Activated CD4-positive, alpha-beta memory T cell treated with anti-CD3 and anti-CD28 coated beads, Interleukin-2, amount 10 ng/mL, durations not matched to agents 7 days and 5 days (primary cell): ENCODE data around the gene AKAP17A. TPM values are rescaled to one million over a fixed set of nuclear protein-coding genes. Genes with fewer than 3 reads are reported as not detected.
"Not testable (repeated sequence)": the region's sequence is repeated elsewhere in the genome, so short reads cannot be mapped to it uniquely, and the experiment has no call there.

Experiments
- CTCF ChIA-PET: fragments of 350-600 bp; sonication (Branson Sonifier 250); formaldehyde crosslinking; loops from one replicate; lab custom pipeline; 2021; ENCODE audit warnings: antibody characterized with exemption, inconsistent platforms; lab: Charles Lee
- POLR2A ChIA-PET: fragments of 350-600 bp; sonication (Branson Sonifier 250); formaldehyde crosslinking; loops from one replicate; lab custom pipeline; 2021; ENCODE audit warnings: antibody characterized with exemption; lab: Charles Lee
- DNase-seq: peaks from one replicate; pipeline ENCODE4 v3.0.0-alpha.2; 2020
- H3K27ac Mint-ChIP-seq: one replicate; pipeline ENCODE4 v1.8.0; 2021; ENCODE audit warnings: mild to moderate bottlenecking, mixed read lengths
- H3K27me3 Mint-ChIP-seq: one replicate; pipeline ENCODE4 v1.8.0; 2021; ENCODE audit warnings: mixed read lengths
- H3K36me3 Mint-ChIP-seq: one replicate; pipeline ENCODE4 v1.8.0; 2021; ENCODE audit warnings: low read depth, mixed read lengths
- H3K4me1 Mint-ChIP-seq: one replicate; pipeline ENCODE4 v1.8.0; 2021; ENCODE audit warnings: mixed read lengths
- H3K4me3 Mint-ChIP-seq: one replicate; pipeline ENCODE4 v1.8.0; 2021; ENCODE audit warnings: mild to moderate bottlenecking, mixed read lengths
- H3K9me3 Mint-ChIP-seq: one replicate; pipeline ENCODE4 v1.8.0; 2021; ENCODE audit warnings: mixed read lengths
- total RNA-seq, 2 experiments: library from RNA; stranded (reverse); gene quantifications; one replicate each; pipeline ENCODE4 v1.2.3, GENCODE V29; 2021

Gene AKAP17A, protein sequence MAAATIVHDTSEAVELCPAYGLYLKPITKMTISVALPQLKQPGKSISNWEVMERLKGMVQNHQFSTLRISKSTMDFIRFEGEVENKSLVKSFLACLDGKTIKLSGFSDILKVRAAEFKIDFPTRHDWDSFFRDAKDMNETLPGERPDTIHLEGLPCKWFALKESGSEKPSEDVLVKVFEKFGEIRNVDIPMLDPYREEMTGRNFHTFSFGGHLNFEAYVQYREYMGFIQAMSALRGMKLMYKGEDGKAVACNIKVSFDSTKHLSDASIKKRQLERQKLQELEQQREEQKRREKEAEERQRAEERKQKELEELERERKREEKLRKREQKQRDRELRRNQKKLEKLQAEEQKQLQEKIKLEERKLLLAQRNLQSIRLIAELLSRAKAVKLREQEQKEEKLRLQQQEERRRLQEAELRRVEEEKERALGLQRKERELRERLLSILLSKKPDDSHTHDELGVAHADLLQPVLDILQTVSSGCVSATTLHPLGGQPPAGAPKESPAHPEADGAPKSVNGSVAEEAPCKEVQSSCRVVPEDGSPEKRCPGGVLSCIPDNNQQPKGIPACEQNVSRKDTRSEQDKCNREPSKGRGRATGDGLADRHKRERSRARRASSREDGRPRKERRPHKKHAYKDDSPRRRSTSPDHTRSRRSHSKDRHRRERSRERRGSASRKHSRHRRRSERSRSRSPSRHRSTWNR
- total RNA-seq: 10 to 100 TPM; 88.5 to 89.5 TPM

DNA sequence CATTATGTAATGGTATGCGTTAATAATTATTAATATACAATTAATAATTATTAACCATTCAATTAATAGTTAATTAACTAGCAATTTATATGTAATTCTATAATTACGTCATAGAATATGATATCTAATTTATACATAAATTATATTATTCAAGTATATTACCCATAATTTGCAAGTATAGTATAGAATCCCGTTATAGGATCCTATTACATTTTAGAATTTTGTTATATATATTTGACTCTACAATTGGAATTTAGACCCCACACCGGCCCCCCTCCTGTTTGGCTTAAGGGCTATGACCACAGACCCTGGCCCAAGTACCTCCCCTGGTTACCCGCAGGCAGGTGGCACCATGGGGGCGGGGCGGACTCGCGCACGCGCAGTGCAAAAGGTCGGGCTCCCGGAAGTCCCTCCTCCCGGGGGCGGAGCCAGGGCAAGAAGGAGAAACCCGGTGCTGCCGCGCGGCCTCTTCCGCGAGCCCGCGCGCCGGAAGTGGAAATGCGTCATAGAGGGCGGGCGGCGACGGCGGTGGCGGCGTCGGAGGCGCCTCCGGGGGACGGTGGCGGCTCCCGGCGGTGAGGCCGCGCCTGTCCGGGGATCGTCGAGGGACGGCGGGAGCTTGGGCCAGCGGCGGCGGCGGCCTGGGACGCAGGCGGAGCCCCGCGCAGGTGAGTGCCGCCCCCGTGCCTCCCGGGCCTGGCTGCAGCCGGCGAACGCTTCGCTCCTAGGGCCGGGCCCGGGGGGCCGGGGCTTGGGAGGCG, at the start of gene AKAP17A:
AKAP17A (plus strand) TSS at position 503 of the 761 bp plus-strand sequence. CDS start 1,859 bp downstream, outside the sequence.
- H3K36me3 Mint-ChIP-seq: peaks cover 37% of the 10 kb centered on the region
- ChIA-PET POLR2A (no interaction called here), CTCF (no interaction called here)
- H3K27ac Mint-ChIP-seq: peak within 1 kb of the TSS; percentile 85
- peak; percentile 99 for DNase-seq
- H3K9me3 Mint-ChIP-seq: no peaks in the 10 kb centered on the region
- H3K4me3 Mint-ChIP-seq: peak within 1 kb of the TSS; percentile 88
- H3K4me1 Mint-ChIP-seq: peaks cover 43% of the 10 kb centered on the region
- H3K27me3 Mint-ChIP-seq: no peaks in the 10 kb centered on the region

DNA sequence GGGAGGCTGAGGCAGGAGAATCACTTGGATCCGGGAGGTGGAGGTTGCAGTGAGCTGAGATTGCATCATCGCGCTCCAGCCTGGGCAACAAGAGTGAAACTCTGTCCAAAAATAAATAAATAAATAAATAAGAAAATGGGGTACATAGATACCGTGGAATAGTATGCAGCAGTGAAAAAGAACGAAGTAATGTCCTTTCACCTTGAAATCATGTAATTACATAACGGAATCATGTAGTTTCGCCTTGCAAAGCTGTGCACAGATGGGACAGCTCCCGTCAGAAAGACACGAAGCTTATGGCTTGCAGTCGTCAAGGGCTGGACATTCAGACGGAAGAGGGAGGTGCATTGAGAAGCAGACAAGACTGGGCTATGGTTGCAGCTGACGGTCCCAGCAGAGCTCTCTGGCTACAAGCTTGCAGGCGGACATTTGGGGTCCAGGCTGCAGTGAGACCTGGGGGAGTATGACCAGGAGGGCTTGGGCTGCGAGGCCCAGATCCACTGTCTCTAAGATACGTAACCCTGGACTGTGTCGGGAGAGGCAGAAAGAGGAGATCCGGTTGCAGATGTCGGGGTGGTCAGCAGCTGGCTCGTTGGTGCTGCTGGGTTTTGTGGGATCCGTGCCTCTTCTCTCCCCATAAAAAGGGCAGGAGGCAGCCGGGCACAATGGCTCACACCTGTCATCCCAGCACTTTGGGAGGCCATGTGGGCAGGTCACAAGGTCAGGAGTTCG, 48.2 kb upstream of the AKAP17A start:
- Mint-ChIP-seq H3K36me3 (peaks cover 9% of the 10 kb centered on the region), H3K27ac (no peak overlapping the region), H3K27me3 (no peaks in the 10 kb centered on the region), H3K4me1 (peaks cover 13% of the 10 kb centered on the region), H3K4me3 (no peak overlapping the region), H3K9me3 (peaks cover 11% of the 10 kb centered on the region)
- DNase-seq: no peak
- ChIA-PET POLR2A (no interaction called here), CTCF (no interaction called here)

DNA sequence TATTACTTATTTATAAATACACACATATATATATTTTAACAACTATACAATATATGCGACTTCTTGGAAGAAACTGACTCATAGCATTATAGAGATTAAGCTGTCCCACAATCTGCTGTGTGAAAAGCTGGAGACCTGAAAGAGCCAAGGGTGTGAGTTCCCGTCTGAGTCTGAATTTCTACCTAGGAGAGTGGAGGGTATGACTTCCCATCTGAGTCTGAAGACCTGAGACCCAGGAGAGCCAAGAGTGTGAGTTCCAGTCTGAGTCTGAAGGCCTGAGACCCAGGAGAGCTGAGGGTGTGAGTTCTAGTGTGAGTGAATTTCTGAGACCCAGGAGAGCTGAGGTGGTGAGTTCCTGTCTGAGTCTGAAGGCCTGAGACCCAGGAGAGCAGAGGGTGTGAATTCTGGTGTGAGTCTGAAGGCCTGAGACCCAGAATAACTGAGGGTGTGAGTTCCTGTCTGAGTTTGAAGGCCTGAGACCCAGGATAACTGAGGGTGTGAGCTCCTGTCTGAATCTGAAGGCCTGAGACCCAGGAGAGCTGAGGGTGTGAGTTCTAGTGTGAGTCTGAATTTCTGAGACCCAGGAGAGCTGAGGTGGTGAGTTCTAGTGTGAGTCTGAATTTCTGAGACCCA, 45.5 kb upstream of the AKAP17A start:
- no peak for DNase-seq
- CTCF ChIA-PET: no interaction called here
- POLR2A ChIA-PET: no interaction called here
- peak overlapping the region; percentile 42 for H3K27ac Mint-ChIP-seq
- H3K4me3 Mint-ChIP-seq: no peak overlapping the region
- H3K9me3 Mint-ChIP-seq: peaks cover 18% of the 10 kb centered on the region
- H3K27me3 Mint-ChIP-seq: no peaks in the 10 kb centered on the region
- peaks cover 10% of the 10 kb centered on the region for H3K4me1 Mint-ChIP-seq
- H3K36me3 Mint-ChIP-seq: peaks cover 16% of the 10 kb centered on the region

DNA sequence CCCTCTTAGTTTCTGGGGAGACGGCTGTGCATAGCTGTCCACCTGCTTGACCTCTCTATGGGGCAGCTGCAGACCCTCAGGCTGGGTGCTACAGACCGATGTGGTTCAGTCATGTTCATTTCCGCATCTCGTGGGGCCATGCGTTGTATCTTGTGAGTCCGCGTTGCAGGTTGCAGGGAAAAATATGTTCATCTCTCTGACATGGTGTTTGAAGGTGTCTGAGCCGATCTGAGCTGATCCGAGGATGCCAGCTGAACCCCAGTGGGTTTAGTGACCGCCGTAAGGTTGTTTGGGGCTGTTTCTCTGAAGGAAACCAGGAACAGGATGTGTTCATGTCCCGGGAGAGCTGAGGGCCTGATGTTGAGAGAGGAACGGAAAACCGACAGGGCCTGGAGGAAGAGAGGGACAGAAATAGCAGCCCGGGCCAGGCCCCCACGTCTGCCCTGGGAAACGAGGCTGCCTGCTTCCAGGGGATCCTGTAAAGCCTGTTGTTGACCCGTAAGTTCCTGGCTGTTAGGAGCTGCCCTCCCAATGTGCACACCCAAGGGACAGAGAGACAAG, 44.6 kb upstream of the AKAP17A start:
- Mint-ChIP-seq H3K27me3 (no peaks in the 10 kb centered on the region), H3K36me3 (peaks cover 23% of the 10 kb centered on the region), H3K27ac (no peak overlapping the region), H3K9me3 (peaks cover 19% of the 10 kb centered on the region), H3K4me3 (no peak overlapping the region), H3K4me1 (peaks cover 17% of the 10 kb centered on the region)
- DNase-seq: peak; percentile 9
- POLR2A ChIA-PET: no interaction called here
- CTCF ChIA-PET: no interaction called here

DNA sequence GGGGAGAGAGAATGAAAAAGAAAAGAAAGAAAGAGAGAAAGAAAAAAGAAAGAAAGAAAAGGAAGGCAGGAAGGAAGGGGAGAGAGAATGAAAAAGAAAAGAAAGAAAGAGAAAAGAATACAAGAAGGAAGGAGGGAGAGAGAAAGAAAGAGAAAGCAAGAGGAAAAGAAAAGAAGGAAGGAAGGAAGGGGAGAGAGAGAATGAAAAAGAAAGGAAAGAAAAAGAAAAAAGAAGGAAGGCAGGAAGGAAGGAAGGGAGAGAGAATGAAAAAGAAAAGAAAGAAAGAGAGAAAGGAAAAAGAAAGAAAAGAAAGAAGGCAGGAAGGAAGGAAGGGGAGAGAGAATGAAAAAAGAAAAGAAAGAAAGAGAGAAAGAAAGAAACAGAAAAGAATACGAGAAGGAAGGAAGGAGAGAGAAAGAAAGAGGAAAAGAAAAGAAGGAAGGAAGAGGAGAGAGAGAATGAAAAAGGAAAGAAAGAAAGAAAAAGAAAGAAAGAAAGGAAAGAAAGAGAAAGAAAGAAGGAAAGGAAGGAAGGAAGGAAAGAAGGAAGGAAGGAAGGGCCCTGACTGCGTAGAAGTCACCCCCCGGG, 39.4 kb upstream of the AKAP17A start:
- Mint-ChIP-seq H3K27me3 (no peaks in the 10 kb centered on the region), H3K4me1 (peaks cover 50% of the 10 kb centered on the region), H3K4me3 (no peak overlapping the region), H3K36me3 (peaks cover 41% of the 10 kb centered on the region), H3K27ac (no peak overlapping the region), H3K9me3 (peaks cover 27% of the 10 kb centered on the region)
- DNase-seq: no peak
- ChIA-PET POLR2A (no interaction called here), CTCF (no interaction called here)

DNA sequence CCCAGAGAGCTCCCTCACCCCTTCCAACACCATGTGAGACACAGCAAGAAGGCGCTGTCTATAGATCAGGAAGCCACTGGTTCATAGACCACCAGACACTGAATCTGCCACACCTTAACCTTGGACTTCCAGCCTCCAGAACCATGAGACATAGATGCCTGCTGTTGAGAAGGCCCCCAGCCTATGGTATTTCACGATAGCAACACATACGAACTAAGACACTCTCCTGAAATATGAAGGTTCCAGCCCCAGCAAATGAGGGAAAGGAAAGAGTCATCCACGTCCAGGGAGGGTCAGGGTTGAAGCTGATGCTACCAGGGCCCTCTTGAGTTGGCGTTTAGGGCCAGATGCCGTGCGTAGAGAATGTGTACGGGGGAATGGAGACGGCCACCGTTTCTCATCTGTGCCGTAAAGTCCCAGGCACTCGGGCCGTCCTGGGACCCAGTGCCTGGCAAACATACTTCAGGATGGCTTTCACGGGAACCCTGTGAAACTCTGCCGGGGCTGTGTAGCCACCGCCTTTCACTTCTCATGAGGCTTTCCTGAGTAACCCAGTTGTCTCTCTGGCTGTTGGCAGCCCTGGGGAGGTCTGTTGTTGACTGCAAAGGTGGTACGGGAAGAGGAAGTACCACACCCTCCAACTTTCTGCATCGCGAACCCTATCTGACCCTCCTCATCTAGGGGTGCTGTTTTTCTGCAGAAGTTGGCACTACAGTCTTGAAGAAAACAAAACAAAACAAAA, 36.8 kb upstream of the AKAP17A start:
- H3K4me3 Mint-ChIP-seq: peak overlapping the region; percentile 54
- no peaks in the 10 kb centered on the region for H3K27me3 Mint-ChIP-seq
- peaks cover 60% of the 10 kb centered on the region for H3K4me1 Mint-ChIP-seq
- CTCF ChIA-PET: no interaction called here
- DNase-seq: peak; percentile 82
- H3K36me3 Mint-ChIP-seq: peaks cover 38% of the 10 kb centered on the region
- H3K27ac Mint-ChIP-seq: peak overlapping the region; percentile 96
- POLR2A ChIA-PET: no interaction called here
- H3K9me3 Mint-ChIP-seq: peaks cover 22% of the 10 kb centered on the region

DNA sequence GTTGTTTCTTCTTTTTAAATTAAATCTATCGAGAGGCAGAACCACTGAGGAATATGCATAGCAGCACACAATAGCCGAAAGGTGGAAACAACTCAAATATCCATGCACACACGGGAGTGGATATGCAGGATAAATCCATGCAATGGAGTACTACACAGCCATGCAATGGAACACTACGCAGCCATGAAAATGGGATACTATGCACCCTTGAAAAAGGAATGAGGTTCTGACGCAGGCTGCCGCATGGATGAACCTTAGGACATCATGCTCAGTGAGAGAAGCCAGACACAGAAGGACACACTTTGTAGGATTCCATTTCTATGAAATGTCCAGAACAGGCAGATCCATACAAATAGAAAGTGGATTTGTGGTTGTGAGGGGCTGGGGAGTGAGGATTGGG, 36.0 kb upstream of the AKAP17A start:
- no peak for DNase-seq
- Mint-ChIP-seq H3K27ac (peak overlapping the region; percentile 96), H3K4me3 (peak overlapping the region; percentile 54)

DNA sequence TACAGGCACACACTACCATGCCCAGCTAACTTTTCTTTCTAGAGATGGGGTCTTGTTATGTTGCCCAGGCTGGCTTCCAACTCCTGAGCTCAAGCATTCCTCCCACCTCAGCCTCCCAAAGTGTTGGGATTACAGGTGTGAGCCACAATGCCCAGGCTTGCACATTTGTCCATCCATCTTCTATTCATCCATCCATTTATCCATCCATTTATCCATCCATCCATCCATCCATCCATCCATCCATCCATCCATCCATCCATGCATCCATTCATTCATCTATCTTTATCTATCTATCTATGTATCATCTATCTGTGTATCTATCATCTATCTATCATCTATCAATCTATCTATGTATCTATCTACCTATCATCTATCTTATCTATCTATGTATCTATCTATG, 34.0 kb upstream of the AKAP17A start:
- CTCF ChIA-PET, H3K27ac Mint-ChIP-seq, H3K27me3 Mint-ChIP-seq, H3K4me3 Mint-ChIP-seq, POLR2A ChIA-PET: not testable (repeated sequence)
- DNase-seq: peak; percentile 5
- Mint-ChIP-seq H3K9me3 (peaks cover 13% of the 10 kb centered on the region), H3K4me1 (peaks cover 60% of the 10 kb centered on the region), H3K36me3 (peaks cover 22% of the 10 kb centered on the region)

More for the DNA sequence above, 36.0 kb upstream of the AKAP17A start:
- Mint-ChIP-seq H3K9me3 (peaks cover 20% of the 10 kb centered on the region), H3K4me1 (peaks cover 59% of the 10 kb centered on the region), H3K27me3 (no peaks in the 10 kb centered on the region), H3K36me3 (peaks cover 35% of the 10 kb centered on the region)
- ChIA-PET POLR2A (no interaction called here), CTCF (no interaction called here)

DNA sequence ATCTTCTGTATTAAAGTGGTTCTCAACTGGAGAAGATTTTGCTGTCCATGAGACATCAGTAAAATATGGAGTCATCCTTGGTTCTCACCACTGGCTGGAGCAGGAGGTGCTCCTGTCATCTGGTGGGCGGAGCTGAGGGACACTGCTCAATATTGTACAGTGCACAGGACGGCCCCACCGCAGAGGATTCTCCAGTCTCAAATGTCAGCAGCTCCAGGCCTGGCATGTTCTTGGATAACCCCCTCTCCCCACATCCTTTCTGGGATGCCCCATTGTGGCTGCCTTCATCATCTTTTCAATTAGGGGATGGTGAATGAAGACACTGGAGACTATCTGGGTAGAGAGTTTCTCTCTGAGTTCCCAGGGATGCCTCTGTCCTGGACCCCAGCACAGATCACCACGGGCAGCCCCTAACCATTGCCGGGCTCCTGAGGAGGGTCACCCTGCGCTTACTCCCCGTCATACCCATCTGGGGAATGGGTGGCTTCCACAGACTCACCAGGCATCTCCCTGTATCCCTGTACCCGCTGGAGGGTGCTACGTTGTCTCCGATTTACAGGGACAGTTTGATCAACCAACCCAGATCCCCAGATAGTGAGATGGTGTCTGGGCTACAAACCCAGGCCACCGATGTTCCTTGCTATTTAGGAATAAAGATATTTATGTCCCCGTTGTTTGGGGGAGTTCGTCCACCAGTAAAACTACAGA, 32.5 kb upstream of the AKAP17A start:
- CTCF ChIA-PET: no interaction called here
- Mint-ChIP-seq H3K4me1 (peaks cover 55% of the 10 kb centered on the region), H3K27me3 (no peaks in the 10 kb centered on the region), H3K27ac (no peak overlapping the region), H3K9me3 (peaks cover 10% of the 10 kb centered on the region), H3K36me3 (peaks cover 17% of the 10 kb centered on the region), H3K4me3 (no peak overlapping the region)
- POLR2A ChIA-PET: no interaction called here
- peak; percentile 13 for DNase-seq

DNA sequence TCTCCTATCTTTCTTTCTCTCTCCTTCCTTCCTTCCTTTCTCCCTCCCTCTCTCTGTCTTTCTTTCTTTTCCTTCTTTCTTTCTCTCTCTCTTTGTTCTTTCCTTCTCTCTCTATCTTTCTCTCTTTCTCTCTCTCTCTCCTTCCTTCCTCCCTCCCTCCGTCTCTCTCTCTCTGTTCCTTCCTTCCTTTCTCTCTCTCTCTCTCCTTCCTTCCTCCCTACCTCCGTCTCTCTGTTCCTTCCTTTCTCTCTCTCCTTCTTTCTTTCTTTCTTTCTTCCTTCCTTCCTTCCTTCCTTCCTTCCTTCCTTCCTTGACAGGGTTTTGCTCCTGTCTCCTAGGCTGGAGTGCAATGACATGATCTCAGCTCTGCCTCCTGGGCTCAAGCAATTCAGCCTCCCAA, 30.2 kb upstream of the AKAP17A start:
- no peak overlapping the region for H3K4me3 Mint-ChIP-seq
- DNase-seq: no peak
- H3K27me3 Mint-ChIP-seq: no peaks in the 10 kb centered on the region
- H3K27ac Mint-ChIP-seq: no peak overlapping the region
- CTCF ChIA-PET: no interaction called here
- peaks cover 55% of the 10 kb centered on the region for H3K4me1 Mint-ChIP-seq
- no peaks in the 10 kb centered on the region for H3K9me3 Mint-ChIP-seq
- peaks cover 12% of the 10 kb centered on the region for H3K36me3 Mint-ChIP-seq
- POLR2A ChIA-PET: no interaction called here

DNA sequence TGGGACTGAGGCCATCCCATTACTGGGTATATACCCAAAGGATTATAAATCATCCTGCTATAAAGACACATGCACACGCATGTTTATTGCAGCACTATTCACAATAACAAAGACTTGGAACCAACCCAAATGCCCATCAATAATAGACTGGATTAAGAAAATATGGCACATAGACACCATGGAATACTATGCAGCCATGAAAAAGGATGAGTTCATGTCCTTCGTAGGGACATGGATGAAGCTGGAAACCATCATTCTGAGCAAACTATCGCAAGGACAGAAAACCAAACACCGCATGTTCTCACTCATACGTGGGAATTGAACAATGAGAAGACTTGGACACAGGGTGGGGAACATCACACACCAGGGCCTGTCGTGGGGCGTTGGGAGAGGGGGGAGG, 27.3 kb upstream of the AKAP17A start:
- H3K27ac Mint-ChIP-seq, H3K36me3 Mint-ChIP-seq, CTCF ChIA-PET, H3K9me3 Mint-ChIP-seq, H3K4me3 Mint-ChIP-seq, H3K27me3 Mint-ChIP-seq, POLR2A ChIA-PET, DNase-seq: not testable (repeated sequence)
- peaks cover 47% of the 10 kb centered on the region for H3K4me1 Mint-ChIP-seq
